ENCODE measurements around the gene TPRA1.

The TPRA1 gene

GRCh38 chr3:127555108-127555507 lies 35.4 kb downstream of the TPRA1 start:
- DNase-seq = no peak

- DNase-seq = no peak
These were observed 38.5 kb downstream of the TPRA1 start for GRCh38 chr3:127552038-127552437.

- DNase-seq = no peak
These were observed 39.4 kb downstream of the TPRA1 start for GRCh38 chr3:127551178-127551577.

- no peak for DNase-seq
These were observed 39.9 kb downstream of the TPRA1 start for GRCh38 chr3:127550468-127551157.

GRCh38 chr3:127549826-127550467 lies 40.6 kb downstream of the TPRA1 start:
- no peak for DNase-seq

- DNase-seq = peak; percentile 47
These were observed 42.5 kb downstream of the TPRA1 start for GRCh38 chr3:127547761-127548605.

GRCh38 chr3:127546970-127547733 lies 43.4 kb downstream of the TPRA1 start:
- no peak for DNase-seq

- no peak for DNase-seq
These were observed 44.0 kb downstream of the TPRA1 start for GRCh38 chr3:127546554-127546953.

- DNase-seq = no peak
These were observed 44.6 kb downstream of the TPRA1 start for GRCh38 chr3:127545711-127546457.

GRCh38 chr3:127545216-127545615 lies 45.3 kb downstream of the TPRA1 start:
- DNase-seq = no peak

- DNase-seq = no peak
These were observed 45.7 kb downstream of the TPRA1 start for GRCh38 chr3:127544803-127545201.

- peak; percentile 68 for DNase-seq
These were observed 46.2 kb downstream of the TPRA1 start for GRCh38 chr3:127544192-127544802.

GRCh38 chr3:127543441-127543840 lies 47.1 kb downstream of the TPRA1 start:
- no peak for DNase-seq

- no peak for DNase-seq
These were observed 48.0 kb downstream of the TPRA1 start for GRCh38 chr3:127542441-127542952.

GRCh38 chr3:127541320-127541719 lies 49.2 kb downstream of the TPRA1 start:
- no peak for DNase-seq

- no peak for DNase-seq
These were observed 51.0 kb downstream of the TPRA1 start for GRCh38 chr3:127539366-127540060.

GRCh38 chr3:127538569-127538968 lies 52.0 kb downstream of the TPRA1 start:
- no peak for DNase-seq

- no peak for DNase-seq
These were observed 53.4 kb downstream of the TPRA1 start for GRCh38 chr3:127536830-127537812.
